Uterus (tissue), 2 donors: ENCODE measurements around the gene PLXNA3.

ENCODE experiments used
- POLR2A ChIP-seq, 2 donors: fragments of 450-650 bp; IDR thresholded peaks; one replicate each; pipeline ENCODE4 v1.6.1; 2016; ENCODE audit warnings: antibody characterized with exemption in 2 of 2, mild to moderate bottlenecking in 1 of 2, moderate library complexity in 1 of 2
- TF ChIP-seq, protein P1 (sequence below), 4 experiments: fragments of 200-600 bp in 2 of 4; fragments of 450-650 bp in 2 of 4; sonication (generic) in 2 of 4; IDR thresholded peaks; one replicate each; pipeline ENCODE4 v1.5.1; 2016 to 2019; ENCODE audit warnings: antibody characterized with exemption in 4 of 4, mild to moderate bottlenecking in 2 of 4, moderate library complexity in 1 of 4

DNA sequence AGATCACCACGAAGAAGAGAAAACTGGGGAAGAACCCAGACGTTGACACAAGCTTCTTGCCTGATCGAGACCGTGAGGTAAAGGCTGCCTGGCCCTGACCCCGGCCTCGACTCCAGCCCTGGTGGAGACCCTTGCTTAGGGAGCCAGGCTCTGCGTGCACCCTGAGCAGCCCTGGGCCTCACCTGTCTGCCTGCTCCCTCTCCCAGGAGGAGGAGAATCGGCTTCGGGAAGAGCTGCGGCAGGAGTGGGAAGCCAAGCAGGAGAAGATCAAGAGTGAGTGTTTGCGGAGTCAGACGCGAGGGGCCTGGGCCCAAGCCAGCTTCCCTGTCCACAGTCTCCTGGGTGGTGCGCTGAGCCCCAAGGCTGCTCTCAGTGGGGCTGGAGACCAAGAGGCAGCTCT lies 9.6 kb upstream of the PLXNA3 start:
- TF ChIP-seq, protein P1, sequence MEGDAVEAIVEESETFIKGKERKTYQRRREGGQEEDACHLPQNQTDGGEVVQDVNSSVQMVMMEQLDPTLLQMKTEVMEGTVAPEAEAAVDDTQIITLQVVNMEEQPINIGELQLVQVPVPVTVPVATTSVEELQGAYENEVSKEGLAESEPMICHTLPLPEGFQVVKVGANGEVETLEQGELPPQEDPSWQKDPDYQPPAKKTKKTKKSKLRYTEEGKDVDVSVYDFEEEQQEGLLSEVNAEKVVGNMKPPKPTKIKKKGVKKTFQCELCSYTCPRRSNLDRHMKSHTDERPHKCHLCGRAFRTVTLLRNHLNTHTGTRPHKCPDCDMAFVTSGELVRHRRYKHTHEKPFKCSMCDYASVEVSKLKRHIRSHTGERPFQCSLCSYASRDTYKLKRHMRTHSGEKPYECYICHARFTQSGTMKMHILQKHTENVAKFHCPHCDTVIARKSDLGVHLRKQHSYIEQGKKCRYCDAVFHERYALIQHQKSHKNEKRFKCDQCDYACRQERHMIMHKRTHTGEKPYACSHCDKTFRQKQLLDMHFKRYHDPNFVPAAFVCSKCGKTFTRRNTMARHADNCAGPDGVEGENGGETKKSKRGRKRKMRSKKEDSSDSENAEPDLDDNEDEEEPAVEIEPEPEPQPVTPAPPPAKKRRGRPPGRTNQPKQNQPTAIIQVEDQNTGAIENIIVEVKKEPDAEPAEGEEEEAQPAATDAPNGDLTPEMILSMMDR (IDR thresholded peaks at IDR 0.05), result no peak
- no peak for TF ChIP-seq POLR2A (IDR thresholded peaks at IDR 0.05)
